Prostate gland (tissue), 2 donors: ENCODE measurements around the gene NAALADL2. TPM values are rescaled to one million over a fixed set of nuclear protein-coding genes. Genes with fewer than 3 reads are reported as not detected.

Experiments used
- DNase-seq: peaks from one replicate; pipeline ENCODE4 v3.0.0-alpha.2; 2019; ENCODE audit warnings: low spot score
- H3K27ac ChIP-seq, 2 donors: fragments of 200-600 bp; sonication (generic); 2 replicates each; pipeline ENCODE4 v1.5.1; 2017 to 2019
- H3K27me3 ChIP-seq: fragments of 200-600 bp; sonication (generic); replicated peaks from 2 replicates; pipeline ENCODE4 v1.5.1; 2019; ENCODE audit not compliant: insufficient read depth
- H3K36me3 ChIP-seq, 2 donors: fragments of 200-600 bp; sonication (generic); 1 replicate in 1 of 2; 2 replicates in 1 of 2; pipeline versions ENCODE4 v1.5.1 to v1.8.1; 2017 to 2019
- H3K4me1 ChIP-seq: fragments of 200-600 bp; sonication (generic); replicated peaks from 2 replicates; pipeline ENCODE4 v1.5.1; 2019
- H3K4me3 ChIP-seq, 2 donors: fragments of 200-600 bp; sonication (generic); 2 replicates each; pipeline ENCODE4 v1.5.1; 2017 to 2019
- H3K9me3 ChIP-seq: fragments of 200-600 bp; sonication (generic); 2 replicates; pipeline ENCODE4 v1.5.1; 2017
- CTCF ChIP-seq, 4 experiments: fragments of 200-600 bp in 2 of 4; fragments of 450-650 bp in 2 of 4; sonication (generic) in 2 of 4; IDR thresholded peaks; 1 replicate in 3 of 4; 2 replicates in 1 of 4; pipeline ENCODE4 v1.5.1; 2016 to 2019; ENCODE audit warnings: antibody characterized with exemption in 4 of 4, mild to moderate bottlenecking in 2 of 4, moderate library complexity in 2 of 4
- POLR2A ChIP-seq: fragments of 450-650 bp; IDR thresholded peaks from one replicate; pipeline ENCODE4 v1.6.1; 2016; ENCODE audit warnings: antibody characterized with exemption, mild to moderate bottlenecking
- POLR2AphosphoS5 ChIP-seq: sonication (generic); formaldehyde crosslinking; IDR thresholded peaks from one replicate; pipeline ENCODE4 v1.6.1; 2017; ENCODE audit warnings: antibody characterized with exemption
- WGBS: methylation state at CpG from one replicate; pipeline ENCODE4 v1.1.5; 2018; 5-methylcytosine and 5-hydroxymethylcytosine counted together
- intact Hi-C: fragments of 100-400 bp; cut with DNase I; formaldehyde crosslinking; loops from one replicate; pipeline ENCODE4 v1.14.2; 2022
- total RNA-seq, 2 donors: library from RNA; depleted of rRNA; stranded (reverse); fragments of >200 nt; gene quantifications; one replicate each; pipeline ENCODE4 v1.1.0, GENCODE V29; 2016

Gene NAALADL2
- total RNA-seq, 2 donors from 2014 or later, result 12.2 to 20.2 TPM

DNA sequence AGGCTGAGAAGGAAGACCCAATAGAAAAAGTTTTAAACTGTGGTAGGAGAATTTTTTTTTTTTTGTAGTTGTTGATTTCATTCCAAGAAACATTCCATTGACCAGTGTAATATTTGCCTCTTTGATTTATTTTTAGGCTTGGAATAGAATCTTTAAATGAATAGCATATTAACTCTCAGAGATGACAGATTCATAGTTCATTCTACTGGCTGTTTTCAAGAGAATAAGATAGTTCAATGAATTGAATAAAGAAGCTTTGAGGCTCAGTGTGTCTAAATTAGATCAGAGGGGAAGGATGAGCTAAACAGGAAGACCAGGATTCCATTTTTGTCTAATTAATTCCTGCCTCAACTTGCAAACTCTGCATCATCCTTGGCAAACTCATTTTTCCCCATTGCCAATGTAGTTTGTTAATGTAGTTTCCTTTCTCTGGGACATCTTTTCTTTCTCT, 98.4 kb downstream of the NAALADL2 start:
- Histone ChIP-seq H3K4me1 (no peaks in the 10 kb centered on the region), H3K36me3 (no peaks in the 10 kb centered on the region), H3K27ac (no peak overlapping the region), H3K4me3 (no peak overlapping the region), H3K9me3 (no peaks in the 10 kb centered on the region), H3K27me3 (no peaks in the 10 kb centered on the region)
- no peak for TF ChIP-seq POLR2A
- intact Hi-C loops, result no loop called here
- no peak for DNase-seq

DNA sequence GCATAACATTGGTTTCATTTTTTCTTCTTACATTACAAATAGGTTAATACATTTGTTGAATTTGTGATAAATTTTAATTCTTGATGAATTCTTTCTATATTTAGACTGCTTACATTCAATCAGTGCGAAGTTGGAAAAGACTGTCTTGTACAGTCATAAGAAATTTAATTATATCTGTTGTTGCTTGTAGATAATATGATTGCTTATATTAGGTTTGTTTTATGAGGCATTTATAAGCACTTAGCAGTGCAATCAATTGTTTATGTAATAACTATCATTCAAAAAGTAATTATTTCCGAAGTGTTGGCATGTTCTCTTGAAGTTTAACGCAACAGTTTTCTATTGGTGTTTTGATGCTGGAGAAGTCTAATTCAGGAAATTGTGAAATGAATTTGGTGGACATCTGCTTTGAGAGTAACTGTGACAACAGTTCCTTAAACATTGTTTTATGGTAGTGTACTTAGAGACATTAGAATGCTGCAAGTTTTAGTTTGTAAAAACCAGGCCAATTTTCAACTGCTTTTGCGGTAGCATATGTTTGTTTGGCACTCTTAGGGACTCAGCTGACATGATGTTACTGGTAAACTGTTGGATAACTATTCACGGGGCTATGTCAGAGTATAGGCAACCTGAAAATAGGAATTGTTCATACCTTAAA, 99.7 kb downstream of the NAALADL2 start:
- H3K4me3 ChIP-seq, result no peak overlapping the region
- intact Hi-C loops, result no loop called here
- H3K9me3 ChIP-seq, result no peaks in the 10 kb centered on the region
- 49% methylated on average over 5 of the region's 5 CpGs for WGBS
- no peaks in the 10 kb centered on the region for H3K4me1 ChIP-seq
- TF ChIP-seq POLR2A, result no peak
- no peak for TF ChIP-seq POLR2AphosphoS5
- no peak for TF ChIP-seq CTCF (IDR thresholded peaks at IDR 0.05)
- no peaks in the 10 kb centered on the region for H3K36me3 ChIP-seq
- no peaks in the 10 kb centered on the region for H3K27me3 ChIP-seq
- DNase-seq, result no peak
- no peak overlapping the region for H3K27ac ChIP-seq

DNA sequence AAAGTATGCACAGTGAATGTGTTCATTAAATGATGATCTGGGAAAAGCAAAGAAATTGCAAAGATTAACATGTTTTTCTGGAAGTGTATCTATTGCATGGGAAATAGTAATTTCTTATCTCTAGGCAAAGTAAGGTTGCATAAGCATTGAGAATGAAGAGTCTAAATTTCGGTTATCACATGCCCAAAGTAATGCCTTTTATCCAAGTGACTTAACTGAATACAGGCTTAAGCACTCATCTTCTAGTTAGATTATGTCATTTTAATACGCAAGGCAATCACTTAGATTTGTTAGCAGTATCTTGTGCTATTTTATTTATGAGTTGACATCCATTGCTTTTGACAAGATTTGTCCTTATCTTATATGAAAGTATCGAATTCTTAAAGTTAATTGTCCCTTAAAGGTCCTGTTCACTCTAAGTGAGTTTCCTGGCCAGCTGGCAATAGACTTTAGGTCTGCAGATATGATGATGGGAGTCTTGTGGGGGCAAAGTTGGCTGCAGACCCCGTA, 100.5 kb downstream of the NAALADL2 start:
- intact Hi-C loops, result no loop called here
- Histone ChIP-seq H3K27ac (no peak overlapping the region), H3K36me3 (no peaks in the 10 kb centered on the region), H3K9me3 (no peaks in the 10 kb centered on the region), H3K4me3 (no peak overlapping the region), H3K4me1 (no peaks in the 10 kb centered on the region), H3K27me3 (no peaks in the 10 kb centered on the region)
- 74% methylated on average over 4 of the region's 4 CpGs for WGBS
- TF ChIP-seq POLR2AphosphoS5 (no peak), POLR2A (no peak), CTCF (IDR thresholded peaks at IDR 0.05) (no peak)
- no peak for DNase-seq

GRCh38 chr3:174960898-174961297, 101.8 kb downstream of the NAALADL2 start:
- Histone ChIP-seq H3K27me3 (no peaks in the 10 kb centered on the region), H3K27ac (no peak overlapping the region), H3K9me3 (no peaks in the 10 kb centered on the region), H3K4me3 (no peak overlapping the region), H3K36me3 (no peaks in the 10 kb centered on the region), H3K4me1 (no peaks in the 10 kb centered on the region)
- DNase-seq, result no peak
- intact Hi-C loops, result no loop called here
- no peak for TF ChIP-seq POLR2A
- TF ChIP-seq POLR2AphosphoS5, result no peak
- no peak for TF ChIP-seq CTCF (IDR thresholded peaks at IDR 0.05)
- WGBS, result 100% methylated on average over 1 of the region's 1 CpG

DNA sequence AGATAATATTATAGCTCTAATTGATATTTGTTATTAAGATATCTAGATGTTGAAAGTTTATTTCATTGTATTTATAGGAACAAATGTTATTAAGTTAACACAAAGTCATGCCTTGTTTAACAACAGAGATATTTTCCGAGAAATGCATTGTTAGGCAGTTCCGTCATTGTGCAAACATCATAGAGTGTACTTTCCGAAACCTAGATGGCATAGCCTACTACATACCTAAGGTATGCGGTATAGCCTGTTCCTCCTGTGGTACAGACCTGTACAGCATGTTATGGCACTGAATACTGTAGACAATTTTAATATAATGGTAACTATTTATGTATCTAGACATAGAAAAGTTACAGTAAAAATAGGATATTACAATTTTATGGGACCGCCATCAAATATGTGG, 114.3 kb downstream of the NAALADL2 start:
- no peak overlapping the region for H3K27ac ChIP-seq
- peak; percentile 70 for TF ChIP-seq POLR2AphosphoS5
- TF ChIP-seq CTCF (IDR thresholded peaks at IDR 0.05), result no peak
- no peaks in the 10 kb centered on the region for H3K27me3 ChIP-seq
- intact Hi-C loops, result no loop called here
- no peaks in the 10 kb centered on the region for H3K9me3 ChIP-seq
- H3K4me1 ChIP-seq, result no peaks in the 10 kb centered on the region
- H3K4me3 ChIP-seq, result no peak overlapping the region
- no peaks in the 10 kb centered on the region for H3K36me3 ChIP-seq
- WGBS, result 60% methylated on average over 5 of the region's 5 CpGs
- peak; percentile 27 for DNase-seq
